GM12878 (cell line): ENCODE measurements around the gene ACE.

ENCODE experiments used
- EP300 ChIP-seq, 2 experiments: fragments of 150-350 bp in 1 of 2; IDR thresholded peaks; 2 replicates each; pipeline ENCODE4 v1.6.1; 2011 to 2012; ENCODE audit warnings: low read depth in 2 of 2, low read length in 2 of 2, borderline replicate concordance in 1 of 2, improper control_type of control experiment in 1 of 2, inconsistent platforms in 1 of 2; ENCODE audit not compliant: control insufficient read depth in 1 of 2
- POLR2A ChIP-seq: IDR thresholded peaks from 2 replicates; pipeline ENCODE4 v1.6.1; 2011; ENCODE audit warnings: low read depth, mild to moderate bottlenecking, low read length
- ZBTB33 ChIP-seq: fragments of 450-650 bp; IDR thresholded peaks from 2 replicates; pipeline ENCODE4 v1.6.1; 2017; ENCODE audit warnings: mild to moderate bottlenecking

- no peak for TF ChIP-seq EP300 (IDR thresholded peaks at IDR 0.05; ENCODE audit: borderline replicate concordance in 1 of 2, control insufficient read depth in 1 of 2, low read depth in 2 of 2, low read length in 2 of 2)
- no peak for TF ChIP-seq POLR2A
- no peak for TF ChIP-seq ZBTB33
Measured at GRCh38 chr17:63479495-63480184, 2.8 kb downstream of the ACE start.
